Hematopoietic multipotent progenitor cell treated with erythropoietin and hydrocortisone succinate and interleukin-3 and kit ligand, for 6 days (in vitro differentiated cells): ENCODE results near the gene HIBADH.
"Not testable (repeated sequence)": the region's sequence is repeated elsewhere in the genome, so short reads cannot be mapped to it uniquely, and the experiment has no call there.

Experiments
- DNase-seq: peaks from one replicate; pipeline ENCODE4 v3.0.0-alpha.2; 2015

HIBADH gene

GRCh38 chr7:27678617-27679260, 16.1 kb upstream of the HIBADH start:
- no peak for DNase-seq

GRCh38 chr7:27677912-27678612, 15.4 kb upstream of the HIBADH start:
- DNase-seq, result peak; percentile 21

DNA sequence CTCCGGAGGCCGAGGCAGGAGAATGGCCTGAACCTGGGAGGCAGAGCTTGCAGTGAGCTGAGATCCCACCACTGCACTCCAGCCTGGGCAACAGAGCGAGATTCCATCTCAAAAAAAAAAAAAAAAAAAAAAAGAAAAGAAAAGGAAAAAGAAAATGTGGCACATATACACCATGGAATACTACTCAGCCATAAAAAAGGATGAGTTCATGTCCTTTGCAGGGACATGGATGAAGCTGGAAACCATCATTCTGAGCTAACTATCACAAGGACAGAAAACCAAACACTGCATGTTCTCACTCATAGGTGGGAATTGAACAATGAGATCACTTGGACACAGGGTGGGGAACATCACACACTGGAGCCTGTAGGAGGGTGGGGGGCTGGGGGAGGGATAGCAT, 11.4 kb upstream of the HIBADH start:
- not testable (repeated sequence) for DNase-seq

- DNase-seq, result no peak
Measured at GRCh38 chr7:27671675-27672074, 9.0 kb upstream of the HIBADH start.

- no peak for DNase-seq
Measured at GRCh38 chr7:27670676-27671075, 8.0 kb upstream of the HIBADH start.

- peak; percentile 31 for DNase-seq
Measured at GRCh38 chr7:27670177-27670576, 7.5 kb upstream of the HIBADH start.

DNA sequence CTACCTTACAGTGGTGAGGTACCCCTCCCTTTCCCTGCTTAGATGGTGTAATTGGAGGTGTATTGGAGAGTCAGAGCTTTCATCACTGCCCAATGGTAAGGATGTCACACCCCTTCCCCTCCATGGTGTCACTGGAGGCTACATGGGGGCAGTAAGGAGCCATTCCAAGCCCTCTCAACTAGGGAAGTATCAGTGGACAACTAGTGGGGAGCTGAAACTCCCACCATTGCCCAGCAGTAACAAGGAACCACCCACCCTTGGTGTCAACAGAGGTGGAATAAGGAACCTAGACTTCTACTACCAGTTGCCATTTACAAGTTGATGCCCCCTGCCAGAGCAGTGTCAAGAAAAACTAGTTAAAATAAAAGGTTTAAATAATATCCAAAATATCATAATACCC, 2.8 kb upstream of the HIBADH start:
- no peak for DNase-seq

GRCh38 chr7:27663989-27664331, 1.3 kb upstream of the HIBADH start:
- DNase-seq, result no peak

DNA sequence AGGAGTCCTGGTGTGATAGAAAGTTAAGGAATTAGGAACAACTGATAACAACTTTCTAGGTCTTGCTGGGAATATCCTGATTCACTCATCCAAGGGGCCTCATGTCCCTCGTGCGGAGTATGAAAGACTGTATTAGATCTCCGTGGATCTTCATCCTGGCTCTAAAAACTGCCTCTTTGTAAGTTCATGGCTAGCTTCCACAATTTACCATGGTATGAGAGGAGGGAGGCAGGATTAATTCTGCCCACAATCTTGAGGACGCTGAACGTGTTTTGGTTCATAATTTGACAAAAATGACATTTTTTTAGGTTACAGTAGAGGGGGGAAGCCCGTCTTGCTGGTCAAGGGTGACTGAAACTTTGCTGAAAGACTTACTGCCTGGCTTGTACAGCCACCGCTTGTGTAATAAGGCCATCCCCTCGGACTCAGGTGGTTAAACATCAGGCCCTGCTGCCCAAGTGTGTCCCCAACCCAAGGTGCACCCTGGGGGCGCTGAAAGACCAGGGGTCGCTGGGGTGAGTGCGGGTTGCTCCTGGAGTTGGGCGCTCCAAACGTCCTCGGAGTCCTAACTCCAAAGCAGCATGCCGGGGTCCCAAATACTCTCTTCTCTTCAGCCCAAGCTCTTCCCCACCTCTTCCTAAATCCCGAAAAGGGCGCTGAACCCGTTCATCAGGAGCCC, 733 bp downstream of the HIBADH start:
- peak; percentile 52 for DNase-seq

- no peak for DNase-seq
Measured at GRCh38 chr7:27656724-27657123, 6.0 kb downstream of the HIBADH start.

- DNase-seq, result no peak
Measured at GRCh38 chr7:27655184-27655583, 7.5 kb downstream of the HIBADH start.

DNA sequence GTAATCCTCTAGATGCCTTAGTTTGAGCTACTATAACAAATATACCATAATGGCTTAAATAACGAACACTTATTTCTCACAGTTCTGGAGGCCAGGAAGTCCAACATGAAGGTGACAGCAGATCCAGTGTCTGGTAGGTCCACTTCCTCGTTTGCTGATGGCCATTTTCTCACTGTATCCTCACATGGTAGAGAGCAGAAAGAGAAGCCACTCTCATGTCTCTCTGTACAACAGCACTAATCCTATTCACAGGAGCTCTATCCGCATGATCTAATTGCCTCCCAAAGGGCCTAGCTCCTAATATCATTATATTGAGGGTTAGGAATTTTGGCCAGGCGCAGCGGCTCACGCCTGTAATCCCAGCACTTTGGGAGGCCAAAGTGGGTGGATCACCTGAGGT, 10.2 kb downstream of the HIBADH start:
- DNase-seq, result no peak

DNA sequence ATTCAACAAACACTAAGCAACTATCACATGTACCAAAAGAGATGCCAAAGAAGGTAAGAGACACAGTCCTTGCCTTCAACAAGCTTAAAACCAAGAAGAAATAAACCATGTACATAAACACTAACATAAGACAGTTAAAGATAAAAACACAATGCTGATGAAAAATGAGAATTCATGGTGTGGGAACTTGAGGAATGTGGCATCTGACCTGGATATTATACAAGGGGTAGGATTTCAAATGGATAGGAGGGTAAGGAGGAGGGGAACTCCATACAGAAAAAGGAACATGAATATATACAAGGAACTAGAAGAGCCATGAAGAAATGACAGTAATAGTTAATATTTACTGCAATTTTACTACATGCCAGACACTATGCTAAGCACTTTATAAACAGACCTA, 11.0 kb downstream of the HIBADH start:
- no peak for DNase-seq

GRCh38 chr7:27650283-27650682, 12.4 kb downstream of the HIBADH start:
- DNase-seq, result no peak

- no peak for DNase-seq
Measured at GRCh38 chr7:27647489-27647888, 15.2 kb downstream of the HIBADH start.

- DNase-seq, result no peak
Measured at GRCh38 chr7:27647046-27647445, 15.6 kb downstream of the HIBADH start.

DNA sequence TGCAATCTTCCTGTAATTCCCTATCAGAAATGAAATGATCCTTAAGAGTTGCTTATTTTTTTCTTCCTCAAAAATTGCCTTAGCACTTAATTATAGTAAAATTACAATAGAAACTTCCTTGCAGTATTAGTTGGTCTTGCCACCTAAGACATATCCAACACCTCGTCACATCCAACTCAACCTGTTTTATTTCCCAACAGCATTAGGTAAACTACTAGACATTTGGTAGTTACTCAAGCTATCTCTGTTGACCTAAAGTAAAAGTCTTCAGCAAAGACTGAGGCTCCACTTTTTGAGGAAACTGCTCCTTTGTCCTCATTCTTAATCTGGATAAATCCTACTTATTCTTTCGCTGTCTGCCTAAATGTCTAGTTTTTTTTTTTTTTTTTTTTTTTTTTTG, 20.4 kb downstream of the HIBADH start:
- no peak for DNase-seq

GRCh38 chr7:27641581-27642230, 21.0 kb downstream of the HIBADH start:
- no peak for DNase-seq

DNA sequence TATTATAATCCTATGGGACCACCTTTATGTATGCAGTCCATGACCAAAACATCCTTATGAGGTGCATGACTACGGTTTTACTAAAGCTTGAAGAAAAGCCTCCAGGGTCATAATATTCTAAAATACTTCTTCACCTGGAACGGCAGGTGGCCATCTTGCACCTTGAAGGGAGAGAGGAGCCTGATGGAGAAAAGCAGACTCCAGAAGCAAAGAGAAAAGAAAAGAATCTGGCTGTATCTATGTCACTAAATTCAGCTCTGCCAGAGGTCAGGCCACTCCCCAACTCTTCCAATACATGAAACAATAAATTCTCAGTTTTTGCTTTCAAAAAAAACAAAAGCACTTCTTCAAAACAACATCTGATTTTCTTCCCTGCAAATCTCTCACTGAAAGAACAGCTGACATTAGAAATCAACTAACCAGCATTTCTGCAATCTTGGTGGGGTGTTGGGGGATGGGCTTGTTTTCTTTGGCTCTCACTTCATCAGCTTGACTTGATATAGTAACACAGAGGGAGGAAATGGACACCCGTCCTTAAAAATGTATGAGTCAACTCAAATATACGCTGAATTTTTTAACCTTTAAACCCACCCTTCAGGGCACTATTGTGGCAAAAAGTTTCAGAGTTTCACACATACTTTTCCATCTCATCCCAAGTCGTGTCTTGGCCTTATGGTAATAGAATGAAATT, 21.7 kb downstream of the HIBADH start:
- no peak for DNase-seq

- no peak for DNase-seq
Measured at GRCh38 chr7:27639851-27640250, 22.8 kb downstream of the HIBADH start.

- not testable (repeated sequence) for DNase-seq
Measured at GRCh38 chr7:27639048-27639447, 23.6 kb downstream of the HIBADH start.

DNA sequence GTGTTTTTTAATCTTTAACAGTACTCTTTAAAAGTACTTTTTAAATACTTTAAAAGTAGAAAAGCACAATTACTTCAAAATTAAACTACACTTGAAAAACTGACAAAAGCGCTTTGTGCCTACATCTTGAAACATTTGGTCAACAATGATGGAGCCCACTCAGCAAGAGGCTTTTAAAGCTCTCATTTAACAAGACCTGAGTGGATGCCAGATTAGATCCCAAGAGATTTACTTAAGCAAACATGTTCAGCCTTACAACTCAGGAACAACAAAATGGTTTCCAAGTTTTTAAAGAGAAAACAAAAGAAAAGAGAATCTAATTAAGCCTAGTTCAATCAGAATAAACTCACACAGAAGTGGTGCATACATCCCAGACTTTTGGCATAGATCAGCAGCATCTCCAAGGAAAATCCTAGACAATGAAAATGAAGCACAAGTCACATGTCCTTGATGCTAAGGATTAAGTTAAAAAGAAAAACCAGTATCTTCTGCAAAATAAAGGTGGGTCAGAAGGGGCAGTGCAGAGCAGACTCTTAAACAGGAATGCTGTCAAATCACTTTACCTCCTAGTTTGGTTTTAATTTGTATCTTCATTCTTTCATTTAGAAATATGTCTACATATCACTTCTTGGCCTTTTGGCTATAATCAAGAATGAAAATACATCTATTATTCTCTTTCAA, 26.2 kb downstream of the HIBADH start:
- DNase-seq, result no peak

DNA sequence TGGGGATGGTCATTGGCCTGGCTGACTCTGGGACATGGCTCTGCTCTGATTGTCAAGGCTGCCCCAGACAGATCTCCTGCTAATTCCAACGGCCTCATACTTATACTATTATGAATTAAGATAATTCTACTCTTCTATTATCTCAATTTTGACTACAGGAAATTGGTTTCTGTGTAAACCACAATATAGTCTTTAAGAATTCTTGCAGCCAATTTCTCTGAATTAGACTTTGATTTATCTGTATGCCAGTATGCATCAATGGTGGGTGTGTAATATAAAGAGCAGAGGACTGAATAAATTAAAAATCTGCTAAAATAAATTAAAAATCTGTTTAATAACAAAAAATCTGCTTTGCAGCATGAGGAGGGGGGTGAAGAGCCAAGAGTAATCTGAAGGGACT, 27.0 kb downstream of the HIBADH start:
- DNase-seq, result no peak
